ENCODE results near the gene COL8A2. TPM values are rescaled to one million over a fixed set of nuclear protein-coding genes. Genes with fewer than 3 reads are reported as not detected.

Gene COL8A2
- total RNA-seq, 1 donor from 2014 or later: 10.7 TPM

GRCh38 chr1:36136535-36136934, 11.5 kb upstream of the COL8A2 start:
- DNase-seq: no peak

- DNase-seq: no peak
These were observed 10.8 kb upstream of the COL8A2 start for GRCh38 chr1:36135796-36136195.

DNA sequence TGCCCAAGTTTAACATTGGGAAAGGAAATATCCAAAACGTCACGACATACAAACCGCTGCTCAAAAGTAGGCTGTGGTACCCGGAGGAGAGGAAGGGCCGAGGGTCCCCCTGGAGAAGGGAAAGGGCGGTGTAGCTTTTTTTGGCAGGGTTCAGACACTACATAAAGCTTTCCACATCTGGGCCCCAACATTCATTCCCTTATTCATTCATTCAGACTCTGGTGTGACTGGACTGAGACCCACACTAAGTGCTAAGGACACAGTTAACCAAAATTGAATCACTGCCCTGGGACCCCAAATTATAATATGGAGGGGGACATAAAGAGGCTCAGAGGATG, 10.3 kb upstream of the COL8A2 start:
- DNase-seq: no peak

- peak; percentile 54 for DNase-seq
These were observed 9.7 kb upstream of the COL8A2 start for GRCh38 chr1:36134505-36135329.

GRCh38 chr1:36134031-36134430, 9.0 kb upstream of the COL8A2 start:
- no peak for DNase-seq

- DNase-seq: peak; percentile 21
These were observed 8.5 kb upstream of the COL8A2 start for GRCh38 chr1:36133484-36133883.

DNA sequence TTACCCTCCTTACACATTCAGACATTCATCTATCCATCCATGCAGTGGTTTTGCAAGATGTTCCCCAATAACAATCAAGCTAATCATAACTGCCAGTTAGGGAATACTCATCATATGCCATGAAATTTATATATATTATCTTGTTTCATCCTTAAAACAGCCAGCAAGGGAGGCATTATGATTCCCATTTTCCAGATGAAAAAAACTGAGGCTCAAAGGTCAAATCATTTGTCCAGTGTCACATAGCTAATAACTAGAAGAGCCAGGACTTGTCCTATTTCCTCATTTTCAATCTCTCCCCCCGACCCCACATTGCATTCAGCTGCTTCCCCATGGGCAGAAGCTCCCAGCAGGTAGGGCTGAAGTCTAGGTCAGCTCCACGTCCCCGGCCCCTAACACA, 7.0 kb upstream of the COL8A2 start:
- DNase-seq: no peak

- DNase-seq: no peak
These were observed 3.8 kb upstream of the COL8A2 start for GRCh38 chr1:36128905-36129206.

- no peak for DNase-seq
These were observed 3.3 kb upstream of the COL8A2 start for GRCh38 chr1:36128126-36128904.

- DNase-seq: no peak
These were observed 1.9 kb upstream of the COL8A2 start for GRCh38 chr1:36126797-36127500.

GRCh38 chr1:36126005-36126716, 1.1 kb upstream of the COL8A2 start:
- DNase-seq: no peak

DNA sequence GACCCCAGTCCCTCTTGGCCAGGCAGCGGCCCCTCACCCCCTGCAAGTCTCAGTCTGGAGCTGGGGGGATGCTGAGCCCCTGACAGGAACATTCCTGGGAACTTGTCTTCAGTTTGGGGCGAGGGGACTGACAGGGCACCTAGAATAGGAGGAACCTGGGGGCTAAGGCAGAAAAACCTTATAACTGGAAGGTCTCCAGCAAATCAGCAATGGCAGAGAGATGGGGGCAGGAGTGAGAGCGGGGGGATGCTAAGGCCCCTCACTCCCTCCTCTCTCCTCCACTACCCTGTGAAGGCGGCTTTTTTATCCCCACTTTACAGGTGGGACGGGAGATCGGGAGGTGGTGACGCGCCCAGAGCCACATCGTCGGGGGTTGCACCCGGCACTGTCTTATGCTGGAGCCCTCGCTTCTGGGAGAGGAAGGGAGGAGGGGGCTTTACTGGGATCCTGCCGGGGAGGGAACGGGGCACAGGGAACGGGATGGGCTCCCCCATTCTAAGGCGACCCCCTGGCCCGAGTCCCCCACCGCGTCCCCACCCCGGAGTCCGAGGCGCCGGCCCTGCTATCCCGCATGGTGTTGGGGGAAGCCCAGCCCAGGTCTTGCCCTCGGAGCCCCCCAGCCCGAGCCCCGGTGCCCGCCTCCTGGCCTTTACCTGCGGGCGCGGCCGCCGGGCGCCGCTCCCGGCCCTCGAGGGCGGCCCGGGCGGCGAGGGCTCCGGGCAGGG, 456 bp downstream of the COL8A2 start:
- no peak for DNase-seq

DNA sequence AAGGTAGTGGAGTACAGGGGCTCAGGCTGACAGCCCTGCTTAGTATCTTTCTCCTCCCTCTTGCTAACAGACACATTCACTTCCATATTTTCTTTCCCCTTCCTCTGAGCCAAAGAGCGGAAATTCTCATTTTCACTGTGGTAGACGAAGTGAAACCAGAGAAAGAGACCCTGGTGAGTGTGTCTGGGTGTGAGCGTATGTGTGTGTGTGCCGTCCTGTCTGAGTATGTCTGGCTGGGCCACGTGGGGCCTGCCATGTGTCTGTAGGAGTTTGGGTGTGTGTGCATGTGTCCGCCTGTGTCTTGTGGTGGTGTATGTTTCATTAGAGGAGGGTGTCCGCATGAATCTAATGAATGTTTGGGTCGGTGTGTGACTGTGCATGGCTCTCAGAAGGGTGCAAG, 1.7 kb downstream of the COL8A2 start:
- DNase-seq: no peak

DNA sequence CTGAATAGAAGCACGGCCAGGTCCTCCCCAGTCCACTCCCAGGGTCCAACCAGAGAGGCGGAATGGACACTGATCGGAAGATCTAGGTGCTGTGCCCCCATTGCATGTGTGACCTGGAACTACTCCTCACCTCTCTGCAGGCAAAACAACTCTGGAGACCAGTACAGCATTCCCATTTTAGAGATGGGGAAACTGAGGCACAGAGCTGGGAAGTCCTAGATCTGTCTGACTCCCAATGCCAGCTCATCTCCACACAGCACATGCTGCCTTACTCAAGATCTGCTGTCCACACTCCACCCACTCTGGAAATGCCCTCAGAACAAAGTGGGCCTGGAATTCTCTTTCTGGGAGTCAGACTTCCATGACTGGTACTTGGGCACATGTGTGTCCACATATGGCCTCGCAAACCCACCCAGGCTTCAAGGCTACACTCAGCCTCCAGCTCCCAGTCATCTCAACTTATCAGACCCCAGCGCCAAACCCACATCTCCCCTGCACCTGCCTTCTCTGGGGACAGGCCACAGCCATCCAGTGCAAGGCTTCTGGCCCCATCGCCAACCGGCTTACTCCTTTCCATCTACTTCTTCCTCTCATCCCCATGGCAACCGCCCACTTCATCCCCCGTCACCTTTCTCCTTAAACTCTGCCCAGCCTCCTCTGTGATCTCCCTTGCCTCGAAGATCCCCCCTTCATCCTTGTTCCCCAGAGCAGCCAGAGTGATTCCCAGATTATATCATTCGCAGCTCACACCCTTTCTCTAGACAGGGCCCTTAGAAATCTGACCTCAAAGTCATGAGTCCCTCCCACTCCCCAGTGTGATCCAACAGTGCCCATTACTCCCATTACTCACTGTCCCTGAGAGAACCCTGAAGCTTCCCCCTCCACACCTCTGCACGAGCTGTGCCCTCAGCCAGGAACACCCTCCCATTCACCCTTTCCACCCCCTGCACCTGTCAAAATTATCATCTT, 2.7 kb downstream of the COL8A2 start:
- no peak for DNase-seq

GRCh38 chr1:36119456-36119855, 5.6 kb downstream of the COL8A2 start:
- no peak for DNase-seq

GRCh38 chr1:36118447-36119204, 6.4 kb downstream of the COL8A2 start:
- DNase-seq: no peak

GRCh38 chr1:36116901-36117300, 8.1 kb downstream of the COL8A2 start:
- no peak for DNase-seq

DNA sequence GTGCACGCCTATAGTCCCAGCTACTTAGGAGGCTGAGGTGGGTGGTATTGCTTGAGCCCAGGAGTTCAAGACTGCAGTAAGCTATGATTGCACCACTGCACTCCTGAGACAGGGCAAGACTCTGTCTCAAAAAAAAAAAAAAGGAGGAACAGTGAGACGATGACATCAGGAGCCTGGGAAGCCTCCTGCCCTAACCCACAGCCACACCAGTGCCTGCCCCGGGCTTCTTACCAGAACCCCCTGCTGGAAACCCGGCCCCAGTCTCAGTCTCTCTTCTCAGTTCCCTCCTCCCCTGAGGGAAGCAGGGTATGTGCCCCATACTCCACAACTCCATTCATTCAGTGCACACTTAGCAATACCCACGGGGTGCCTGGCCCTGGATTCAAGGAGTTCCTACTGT, 9.1 kb downstream of the COL8A2 start:
- no peak for DNase-seq

- peak; percentile 42 for DNase-seq
These were observed 9.8 kb downstream of the COL8A2 start for GRCh38 chr1:36115200-36115669.

DNA sequence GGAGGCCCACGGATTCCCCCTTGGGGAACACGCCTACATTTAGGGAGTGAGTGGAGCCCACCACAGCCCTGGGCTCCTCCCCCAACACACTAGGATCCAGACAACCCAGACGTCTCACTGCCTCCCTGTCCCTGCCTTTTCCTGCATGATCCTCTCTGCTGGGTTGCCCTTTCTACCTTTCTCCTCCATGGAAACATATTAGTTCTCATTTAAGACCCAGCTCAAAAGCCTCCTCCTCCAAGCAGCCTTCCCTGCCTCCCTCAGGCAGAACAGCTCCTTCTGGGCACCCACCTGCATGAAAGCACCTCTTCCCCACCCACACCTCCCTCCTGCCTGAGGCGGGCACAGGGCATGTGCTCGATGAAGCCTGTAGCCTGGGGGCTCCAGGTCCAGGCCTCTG, 10.7 kb downstream of the COL8A2 start:
- DNase-seq: no peak
